Brain microvascular endothelial cell (primary cell): Measurements from ENCODE around the gene CX3CL1.

Experiments used
- DNase-seq: peaks from one replicate; pipeline ENCODE4 v3.0.0-alpha.2; 2020
- H3K27ac ChIP-seq: fragments of 250-450 bp; sonication (Bioruptor Pico); 2 replicates; pipeline ENCODE4 v1.5.1; 2020; ENCODE audit warnings: mild to moderate bottlenecking, moderate library complexity
- H3K27me3 ChIP-seq: fragments of 250-450 bp; sonication (Bioruptor Pico); replicated peaks from 2 replicates; pipeline ENCODE4 v1.5.1; 2020; ENCODE audit warnings: mild to moderate bottlenecking
- H3K36me3 ChIP-seq: fragments of 250-450 bp; sonication (Bioruptor Pico); replicated peaks from 2 replicates; pipeline ENCODE4 v1.5.1; 2020; ENCODE audit warnings: mild to moderate bottlenecking
- H3K4me3 ChIP-seq: 2 replicates; pipeline ENCODE4 v1.5.1; 2011; ENCODE audit warnings: low read depth, mild to moderate bottlenecking, control low read depth, low read length, moderate library complexity
- in situ Hi-C: cut with HindIII; loops from 2 replicates; pipeline ENCODE4 v1.10.0; 2017; ENCODE audit warnings: low sequenced_read_pairs, low pct_ligation_motif_present
- TF ChIP-seq, protein P1 (sequence below): IDR thresholded peaks from 2 replicates; pipeline ENCODE4 v1.5.1; 2011; ENCODE audit warnings: low read depth, mild to moderate bottlenecking, moderate library complexity, low read length, control low read depth, inconsistent platforms; ENCODE audit errors: missing control alignments

CX3CL1 gene

DNA sequence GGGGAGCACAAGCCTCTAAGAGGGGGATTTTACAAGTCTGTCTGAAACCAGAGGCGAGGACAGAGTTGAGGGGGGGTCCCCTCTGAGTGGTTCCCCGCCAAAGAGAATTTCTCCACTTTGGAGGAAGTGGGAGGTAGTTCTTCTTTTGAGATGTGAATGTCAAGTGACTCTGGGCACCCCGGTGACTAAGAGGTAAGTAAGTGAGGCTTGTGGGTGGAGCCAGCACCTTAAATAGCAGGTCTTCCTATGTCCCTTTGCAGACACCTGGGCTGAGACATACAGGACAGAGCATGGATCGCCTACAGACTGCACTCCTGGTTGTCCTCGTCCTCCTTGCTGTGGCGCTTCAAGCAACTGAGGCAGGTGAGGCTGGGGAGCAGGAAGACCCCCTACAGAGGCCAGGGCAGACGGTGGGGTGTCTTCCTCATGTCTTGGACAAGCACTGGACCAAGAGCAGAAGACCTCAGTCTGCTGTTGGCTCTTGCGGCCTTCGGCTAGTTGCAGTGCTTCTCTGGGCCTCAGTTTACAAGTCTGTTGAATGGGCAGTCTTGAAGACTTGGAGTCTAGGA lies 13.7 kb upstream of the CX3CL1 start, which contains the start of gene CCL22:
Gene CCL22, plus strand, starts transcription at position 257 of the 569 bp plus-strand sequence. Its CDS starts 34 bp downstream, at position 291.
- in situ Hi-C loops, result no loop called here
- TF ChIP-seq, protein P1, sequence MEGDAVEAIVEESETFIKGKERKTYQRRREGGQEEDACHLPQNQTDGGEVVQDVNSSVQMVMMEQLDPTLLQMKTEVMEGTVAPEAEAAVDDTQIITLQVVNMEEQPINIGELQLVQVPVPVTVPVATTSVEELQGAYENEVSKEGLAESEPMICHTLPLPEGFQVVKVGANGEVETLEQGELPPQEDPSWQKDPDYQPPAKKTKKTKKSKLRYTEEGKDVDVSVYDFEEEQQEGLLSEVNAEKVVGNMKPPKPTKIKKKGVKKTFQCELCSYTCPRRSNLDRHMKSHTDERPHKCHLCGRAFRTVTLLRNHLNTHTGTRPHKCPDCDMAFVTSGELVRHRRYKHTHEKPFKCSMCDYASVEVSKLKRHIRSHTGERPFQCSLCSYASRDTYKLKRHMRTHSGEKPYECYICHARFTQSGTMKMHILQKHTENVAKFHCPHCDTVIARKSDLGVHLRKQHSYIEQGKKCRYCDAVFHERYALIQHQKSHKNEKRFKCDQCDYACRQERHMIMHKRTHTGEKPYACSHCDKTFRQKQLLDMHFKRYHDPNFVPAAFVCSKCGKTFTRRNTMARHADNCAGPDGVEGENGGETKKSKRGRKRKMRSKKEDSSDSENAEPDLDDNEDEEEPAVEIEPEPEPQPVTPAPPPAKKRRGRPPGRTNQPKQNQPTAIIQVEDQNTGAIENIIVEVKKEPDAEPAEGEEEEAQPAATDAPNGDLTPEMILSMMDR, result no peak
- no peak within 1 kb of the TSS for H3K27ac ChIP-seq
- no peak for DNase-seq
- H3K27me3 ChIP-seq, result no peaks in the 10 kb centered on the region
- H3K36me3 ChIP-seq, result no peaks in the 10 kb centered on the region
- H3K4me3 ChIP-seq, result no peak within 1 kb of the TSS

DNA sequence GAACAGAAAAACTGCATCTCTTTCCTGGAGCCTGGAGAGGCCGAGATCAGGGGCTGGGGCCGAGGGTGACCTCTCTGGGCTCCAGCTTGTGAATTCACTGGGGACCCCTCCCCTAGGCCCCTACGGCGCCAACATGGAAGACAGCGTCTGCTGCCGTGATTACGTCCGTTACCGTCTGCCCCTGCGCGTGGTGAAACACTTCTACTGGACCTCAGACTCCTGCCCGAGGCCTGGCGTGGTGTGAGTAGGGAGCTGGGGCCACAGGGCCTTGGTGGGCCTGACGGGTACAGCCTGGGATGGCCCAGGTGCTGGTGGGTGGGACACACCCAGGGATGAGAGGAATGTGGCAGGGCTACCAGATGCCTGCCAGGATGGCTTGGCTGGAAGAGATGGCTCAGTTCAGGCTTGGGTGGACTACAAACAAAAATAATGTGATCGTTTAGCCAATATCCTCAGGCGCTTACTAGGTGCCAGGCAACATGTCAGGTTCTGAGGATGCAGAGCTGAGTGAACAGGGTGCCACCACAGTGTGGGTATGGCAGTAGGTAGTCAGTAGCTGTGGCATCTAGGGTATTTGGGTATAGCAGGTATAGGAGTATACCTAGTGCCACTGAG lies 11.9 kb upstream of the CX3CL1 start:
- Histone ChIP-seq H3K4me3 (no peak overlapping the region), H3K27ac (no peak overlapping the region), H3K36me3 (no peaks in the 10 kb centered on the region), H3K27me3 (no peaks in the 10 kb centered on the region)
- TF ChIP-seq, protein P1, result no peak
- in situ Hi-C loops, result no loop called here
- DNase-seq, result no peak

DNA sequence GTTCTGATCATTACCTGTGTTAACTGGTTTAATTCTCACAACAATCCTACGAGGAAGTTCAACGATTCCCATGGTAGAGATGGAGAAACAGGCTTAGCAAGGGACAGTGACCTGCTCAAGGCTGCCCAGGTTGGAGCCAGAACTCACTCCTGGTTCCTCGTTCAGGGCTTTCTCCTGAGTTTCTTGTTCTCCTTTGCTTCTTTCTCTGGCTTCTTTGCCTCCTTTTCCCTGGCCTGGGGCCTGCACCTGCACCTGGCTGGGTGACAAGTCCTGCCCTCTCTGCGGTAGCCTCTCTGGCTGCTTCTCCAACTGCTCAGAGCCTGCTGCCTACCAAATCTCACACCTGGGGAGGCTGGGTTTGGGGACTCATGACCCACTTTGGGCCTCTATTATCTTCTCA lies 10.9 kb upstream of the CX3CL1 start:
- H3K4me3 ChIP-seq, result no peak overlapping the region
- no peaks in the 10 kb centered on the region for H3K27me3 ChIP-seq
- H3K27ac ChIP-seq, result no peak overlapping the region
- in situ Hi-C loops, result no loop called here
- DNase-seq, result no peak
- no peaks in the 10 kb centered on the region for H3K36me3 ChIP-seq
- TF ChIP-seq, protein P1, result no peak

DNA sequence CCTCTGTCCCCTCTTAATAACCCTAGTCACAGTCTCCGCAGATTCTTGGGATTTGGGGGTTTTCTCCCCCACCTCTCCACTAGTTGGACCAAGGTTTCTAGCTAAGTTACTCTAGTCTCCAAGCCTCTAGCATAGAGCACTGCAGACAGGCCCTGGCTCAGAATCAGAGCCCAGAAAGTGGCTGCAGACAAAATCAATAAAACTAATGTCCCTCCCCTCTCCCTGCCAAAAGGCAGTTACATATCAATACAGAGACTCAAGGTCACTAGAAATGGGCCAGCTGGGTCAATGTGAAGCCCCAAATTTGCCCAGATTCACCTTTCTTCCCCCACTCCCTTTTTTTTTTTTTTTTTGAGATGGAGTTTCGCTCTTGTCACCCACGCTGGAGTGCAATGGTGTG lies 8.1 kb upstream of the CX3CL1 start:
- H3K27ac ChIP-seq, result no peak overlapping the region
- H3K27me3 ChIP-seq, result no peaks in the 10 kb centered on the region
- no peak for DNase-seq
- in situ Hi-C loops, result no loop called here
- H3K36me3 ChIP-seq, result no peaks in the 10 kb centered on the region
- no peak overlapping the region for H3K4me3 ChIP-seq
- TF ChIP-seq, protein P1, result no peak

DNA sequence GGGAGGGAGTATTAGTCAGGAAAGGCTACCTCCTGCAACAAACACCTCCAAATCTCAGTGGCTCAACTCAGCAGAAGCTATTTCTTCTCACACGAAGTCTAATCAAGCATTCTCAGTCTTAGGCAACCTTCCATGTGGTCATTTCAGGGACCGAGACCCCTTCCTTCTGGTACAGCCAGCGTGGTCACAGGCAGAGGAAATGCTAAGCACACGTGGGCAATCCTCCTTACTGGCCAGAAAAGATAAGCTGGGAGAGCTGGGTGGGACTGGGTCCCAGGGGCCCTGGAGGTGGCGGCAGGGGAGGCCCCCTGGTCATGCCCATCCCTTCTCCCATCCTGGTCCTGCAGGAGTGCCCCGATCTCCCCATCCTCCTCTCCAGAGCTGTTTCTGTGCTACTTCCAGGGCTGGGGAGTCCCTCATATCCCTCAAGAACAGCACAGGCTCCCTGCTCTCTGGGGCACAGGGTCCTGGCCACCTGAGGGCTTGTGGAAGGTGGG lies 5.7 kb upstream of the CX3CL1 start:
- no peaks in the 10 kb centered on the region for H3K27me3 ChIP-seq
- DNase-seq, result no peak
- in situ Hi-C loops, result no loop called here
- no peaks in the 10 kb centered on the region for H3K36me3 ChIP-seq
- no peak overlapping the region for H3K4me3 ChIP-seq
- H3K27ac ChIP-seq, result no peak overlapping the region
- TF ChIP-seq, protein P1, result no peak
